GM23338 (cell line): ENCODE data around the gene CEP72. TPM values are rescaled to one million over a fixed set of nuclear protein-coding genes. Genes with fewer than 3 reads are reported as not detected.

Source experiments
- ATAC-seq: fragments of 200-7000 bp; cut with Tn5 transposase; 3 replicates; pipeline ENCODE4 v1.9.1; 2020
- DNase-seq: peaks from one replicate; pipeline ENCODE4 v3.0.0-alpha.2; 2015; ENCODE audit warnings: low spot score
- H2AFZ ChIP-seq: fragments of 200-600 bp; sonication (generic); 2 replicates; pipeline ENCODE4 v1.8.0; 2016; ENCODE audit warnings: antibody characterized with exemption, mild to moderate bottlenecking, moderate library complexity
- H3F3A ChIP-seq: fragments of 200-600 bp; sonication (generic); replicated peaks from 2 replicates; pipeline ENCODE4 v1.8.0; 2017; ENCODE audit warnings: antibody characterized with exemption, mixed run types, low read depth
- H3K27ac ChIP-seq: fragments of 200-600 bp; sonication (generic); 2 replicates; pipeline ENCODE4 v1.6.1; 2016; ENCODE audit warnings: low read depth
- H3K27me3 ChIP-seq: fragments of 200-600 bp; sonication (generic); 2 replicates; pipeline ENCODE4 v1.8.0; 2016; ENCODE audit warnings: mild to moderate bottlenecking, mixed run types, moderate library complexity; ENCODE audit not compliant: insufficient read depth
- H3K36me3 ChIP-seq: fragments of 200-600 bp; sonication (generic); 2 replicates; pipeline ENCODE4 v1.8.0; 2016; ENCODE audit warnings: mild to moderate bottlenecking; ENCODE audit not compliant: insufficient read depth
- H3K4me1 ChIP-seq: fragments of 200-600 bp; sonication (generic); 2 replicates; pipeline ENCODE4 v1.8.0; 2016; ENCODE audit warnings: mild to moderate bottlenecking, moderate library complexity; ENCODE audit not compliant: insufficient read depth
- H3K4me2 ChIP-seq: fragments of 200-600 bp; sonication (generic); 2 replicates; pipeline ENCODE4 v1.7.1; 2017; ENCODE audit warnings: mixed run types
- H3K4me3 ChIP-seq: fragments of 200-600 bp; sonication (generic); 2 replicates; pipeline ENCODE4 v1.6.1; 2016; ENCODE audit warnings: mixed run types
- H3K79me2 ChIP-seq: fragments of 200-600 bp; sonication (generic); replicated peaks from 2 replicates; pipeline ENCODE4 v1.8.0; 2017; ENCODE audit warnings: mild to moderate bottlenecking; ENCODE audit not compliant: insufficient read depth
- H3K9me2 ChIP-seq: fragments of 200-600 bp; sonication (generic); 2 replicates; pipeline ENCODE4 v1.8.0; 2017; ENCODE audit not compliant: insufficient read depth
- H4K20me1 ChIP-seq: fragments of 200-600 bp; sonication (generic); replicated peaks from 2 replicates; pipeline ENCODE4 v1.8.0; 2017; ENCODE audit warnings: mild to moderate bottlenecking; ENCODE audit not compliant: insufficient read depth
- H3K27ac Mint-ChIP-seq: 2 replicates; pipeline ENCODE4 v1.8.0; 2020; ENCODE audit warnings: inconsistent platforms, mild to moderate bottlenecking, moderate library complexity, mixed read lengths
- H3K27me3 Mint-ChIP-seq: 3 replicates; pipeline ENCODE4 v1.8.0; 2022; ENCODE audit warnings: low read depth, mild to moderate bottlenecking, moderate library complexity, mixed read lengths, inconsistent platforms; ENCODE audit not compliant: insufficient read depth, poor library complexity
- H3K36me3 Mint-ChIP-seq: 3 replicates; pipeline ENCODE4 v1.8.0; 2021; ENCODE audit warnings: low read depth, mild to moderate bottlenecking, inconsistent platforms, moderate library complexity, mixed read lengths
- H3K4me1 Mint-ChIP-seq: 3 replicates; pipeline ENCODE4 v1.8.0; 2020; ENCODE audit warnings: mild to moderate bottlenecking, inconsistent platforms, mixed read lengths
- H3K4me3 Mint-ChIP-seq: 3 replicates; pipeline ENCODE4 v1.8.0; 2021; ENCODE audit warnings: moderate library complexity, mild to moderate bottlenecking, inconsistent platforms, mixed read lengths
- H3K9me3 Mint-ChIP-seq: 3 replicates; pipeline ENCODE4 v1.8.0; 2020; ENCODE audit warnings: moderate library complexity, mild to moderate bottlenecking, inconsistent platforms, mixed read lengths
- CREB1 ChIP-seq: fragments of 250-450 bp; sonication (Bioruptor Pico); IDR thresholded peaks from 2 replicates; pipeline ENCODE4 v1.5.0; 2020; ENCODE audit warnings: low read depth, mild to moderate bottlenecking, moderate library complexity
- CTCF ChIP-seq, 2 experiments: fragments of 200-600 bp in 1 of 2; sonication (generic) in 1 of 2; conservative IDR thresholded peaks; 2 replicates each; pipeline versions ENCODE4 v1.5.1 to v1.6.1; 2016 to 2017; ENCODE audit warnings: antibody characterized with exemption in 2 of 2, low read depth in 2 of 2, mild to moderate bottlenecking in 2 of 2, moderate library complexity in 1 of 2
- ETS1 ChIP-seq: IDR thresholded peaks from 2 replicates; pipeline ENCODE4 v1.6.1; 2016; ENCODE audit warnings: antibody characterized with exemption
- EZH2 ChIP-seq: fragments of 200-600 bp; sonication (generic); IDR thresholded peaks from one replicate; pipeline ENCODE4 v1.8.0; 2017; ENCODE audit warnings: antibody characterized with exemption, mild to moderate bottlenecking, low read depth; ENCODE audit not compliant: unreplicated experiment
- EZH2phosphoT487 ChIP-seq: fragments of 200-600 bp; sonication (generic); IDR thresholded peaks from one replicate; pipeline ENCODE4 v1.8.1; 2018; ENCODE audit warnings: antibody characterized with exemption; ENCODE audit not compliant: unreplicated experiment
- JUNB ChIP-seq: IDR thresholded peaks from one replicate; pipeline ENCODE4 v1.6.1; 2016; ENCODE audit warnings: antibody characterized with exemption; ENCODE audit not compliant: unreplicated experiment
- NANOG ChIP-seq: IDR thresholded peaks from 2 replicates; pipeline ENCODE4 v1.6.1; 2016; ENCODE audit warnings: antibody characterized with exemption, borderline replicate concordance
- POLR2AphosphoS5 ChIP-seq: IDR thresholded peaks from 2 replicates; pipeline ENCODE4 v1.6.1; 2016; ENCODE audit warnings: antibody characterized with exemption, low read depth
- REST ChIP-seq: IDR thresholded peaks from one replicate; pipeline ENCODE4 v1.6.1; 2018; ENCODE audit warnings: antibody characterized with exemption; ENCODE audit not compliant: unreplicated experiment
- STAT1 ChIP-seq: IDR thresholded peaks from one replicate; pipeline ENCODE4 v1.6.1; 2016; ENCODE audit warnings: antibody characterized with exemption; ENCODE audit not compliant: unreplicated experiment
- ZNF114 ChIP-seq: fragments of 250-450 bp; sonication (Bioruptor Pico); IDR thresholded peaks from 2 replicates; pipeline ENCODE4 v1.5.0; 2020; ENCODE audit warnings: mild to moderate bottlenecking, moderate library complexity
- ZNF331 ChIP-seq: fragments of 250-450 bp; sonication (Bioruptor Pico); IDR thresholded peaks from 2 replicates; pipeline ENCODE4 v1.5.0; 2020; ENCODE audit warnings: low read depth, mild to moderate bottlenecking, moderate library complexity
- polyA plus RNA-seq: library from polyadenylated mRNA; unstranded; fragments of >200 nt; fragmentation: Nextera tagmentation; extraction: Ambion mirVana; gene quantifications from 2 replicates; pipeline ENCODE4 v1.2.1, GENCODE V29; 2016
- total RNA-seq: library from RNA; depleted of rRNA; stranded (reverse); fragments of >200 nt; shearing (Covaris generic); gene quantifications from 2 replicates; pipeline ENCODE4 v1.2.3, GENCODE V29; 2014
- TF ChIP-seq, protein P1 (sequence below): fragments of 250-450 bp; sonication (Bioruptor Pico); IDR thresholded peaks from 2 replicates; pipeline ENCODE4 v1.5.0; 2020; ENCODE audit warnings: mild to moderate bottlenecking, moderate library complexity

Gene CEP72
- total and polyA plus RNA-seq, 2 experiments from 2014 or later, result 15.5 to 27.1 TPM

GRCh38 chr5:652023-652515 is 39.9 kb downstream of the CEP72 start:
- no peaks in the 10 kb centered on the region for H3K4me1 Mint-ChIP-seq
- Histone ChIP-seq H3K9me2 (no peaks in the 10 kb centered on the region), H3K4me3 (no peak overlapping the region), H4K20me1 (no peaks in the 10 kb centered on the region; the same call in 1 of the 2 replicates), H3F3A (peaks cover 10% of the 10 kb centered on the region), H3K79me2 (peaks cover 4% of the 10 kb centered on the region; the same call in 1 of the 2 replicates), H2AFZ (no peak overlapping the region), H3K4me1 (no peaks in the 10 kb centered on the region), H3K4me2 (no peak overlapping the region), H3K27ac (no peak overlapping the region), H3K36me3 (peaks cover 21% of the 10 kb centered on the region), H3K27me3 (no peaks in the 10 kb centered on the region)
- ATAC-seq (no peak), DNase-seq (no peak)
- H3K36me3 Mint-ChIP-seq, result peaks cover 15% of the 10 kb centered on the region
- peaks cover 7% of the 10 kb centered on the region for H3K27me3 Mint-ChIP-seq
- TF ChIP-seq EZH2phosphoT487 (no peak), JUNB (no peak), NANOG (no peak), EZH2 (no peak), ZNF114 (CRISPR knock-in tag) (no peak), STAT1 (no peak), CREB1 (CRISPR knock-in tag) (no peak), REST (no peak), CTCF (conservative IDR thresholded peaks at IDR 0.05; ENCODE audit: low read depth in 2 of 2) (no peak), POLR2AphosphoS5 (no peak), ETS1 (no peak), ZNF331 (no peak)
- TF ChIP-seq, protein P1, sequence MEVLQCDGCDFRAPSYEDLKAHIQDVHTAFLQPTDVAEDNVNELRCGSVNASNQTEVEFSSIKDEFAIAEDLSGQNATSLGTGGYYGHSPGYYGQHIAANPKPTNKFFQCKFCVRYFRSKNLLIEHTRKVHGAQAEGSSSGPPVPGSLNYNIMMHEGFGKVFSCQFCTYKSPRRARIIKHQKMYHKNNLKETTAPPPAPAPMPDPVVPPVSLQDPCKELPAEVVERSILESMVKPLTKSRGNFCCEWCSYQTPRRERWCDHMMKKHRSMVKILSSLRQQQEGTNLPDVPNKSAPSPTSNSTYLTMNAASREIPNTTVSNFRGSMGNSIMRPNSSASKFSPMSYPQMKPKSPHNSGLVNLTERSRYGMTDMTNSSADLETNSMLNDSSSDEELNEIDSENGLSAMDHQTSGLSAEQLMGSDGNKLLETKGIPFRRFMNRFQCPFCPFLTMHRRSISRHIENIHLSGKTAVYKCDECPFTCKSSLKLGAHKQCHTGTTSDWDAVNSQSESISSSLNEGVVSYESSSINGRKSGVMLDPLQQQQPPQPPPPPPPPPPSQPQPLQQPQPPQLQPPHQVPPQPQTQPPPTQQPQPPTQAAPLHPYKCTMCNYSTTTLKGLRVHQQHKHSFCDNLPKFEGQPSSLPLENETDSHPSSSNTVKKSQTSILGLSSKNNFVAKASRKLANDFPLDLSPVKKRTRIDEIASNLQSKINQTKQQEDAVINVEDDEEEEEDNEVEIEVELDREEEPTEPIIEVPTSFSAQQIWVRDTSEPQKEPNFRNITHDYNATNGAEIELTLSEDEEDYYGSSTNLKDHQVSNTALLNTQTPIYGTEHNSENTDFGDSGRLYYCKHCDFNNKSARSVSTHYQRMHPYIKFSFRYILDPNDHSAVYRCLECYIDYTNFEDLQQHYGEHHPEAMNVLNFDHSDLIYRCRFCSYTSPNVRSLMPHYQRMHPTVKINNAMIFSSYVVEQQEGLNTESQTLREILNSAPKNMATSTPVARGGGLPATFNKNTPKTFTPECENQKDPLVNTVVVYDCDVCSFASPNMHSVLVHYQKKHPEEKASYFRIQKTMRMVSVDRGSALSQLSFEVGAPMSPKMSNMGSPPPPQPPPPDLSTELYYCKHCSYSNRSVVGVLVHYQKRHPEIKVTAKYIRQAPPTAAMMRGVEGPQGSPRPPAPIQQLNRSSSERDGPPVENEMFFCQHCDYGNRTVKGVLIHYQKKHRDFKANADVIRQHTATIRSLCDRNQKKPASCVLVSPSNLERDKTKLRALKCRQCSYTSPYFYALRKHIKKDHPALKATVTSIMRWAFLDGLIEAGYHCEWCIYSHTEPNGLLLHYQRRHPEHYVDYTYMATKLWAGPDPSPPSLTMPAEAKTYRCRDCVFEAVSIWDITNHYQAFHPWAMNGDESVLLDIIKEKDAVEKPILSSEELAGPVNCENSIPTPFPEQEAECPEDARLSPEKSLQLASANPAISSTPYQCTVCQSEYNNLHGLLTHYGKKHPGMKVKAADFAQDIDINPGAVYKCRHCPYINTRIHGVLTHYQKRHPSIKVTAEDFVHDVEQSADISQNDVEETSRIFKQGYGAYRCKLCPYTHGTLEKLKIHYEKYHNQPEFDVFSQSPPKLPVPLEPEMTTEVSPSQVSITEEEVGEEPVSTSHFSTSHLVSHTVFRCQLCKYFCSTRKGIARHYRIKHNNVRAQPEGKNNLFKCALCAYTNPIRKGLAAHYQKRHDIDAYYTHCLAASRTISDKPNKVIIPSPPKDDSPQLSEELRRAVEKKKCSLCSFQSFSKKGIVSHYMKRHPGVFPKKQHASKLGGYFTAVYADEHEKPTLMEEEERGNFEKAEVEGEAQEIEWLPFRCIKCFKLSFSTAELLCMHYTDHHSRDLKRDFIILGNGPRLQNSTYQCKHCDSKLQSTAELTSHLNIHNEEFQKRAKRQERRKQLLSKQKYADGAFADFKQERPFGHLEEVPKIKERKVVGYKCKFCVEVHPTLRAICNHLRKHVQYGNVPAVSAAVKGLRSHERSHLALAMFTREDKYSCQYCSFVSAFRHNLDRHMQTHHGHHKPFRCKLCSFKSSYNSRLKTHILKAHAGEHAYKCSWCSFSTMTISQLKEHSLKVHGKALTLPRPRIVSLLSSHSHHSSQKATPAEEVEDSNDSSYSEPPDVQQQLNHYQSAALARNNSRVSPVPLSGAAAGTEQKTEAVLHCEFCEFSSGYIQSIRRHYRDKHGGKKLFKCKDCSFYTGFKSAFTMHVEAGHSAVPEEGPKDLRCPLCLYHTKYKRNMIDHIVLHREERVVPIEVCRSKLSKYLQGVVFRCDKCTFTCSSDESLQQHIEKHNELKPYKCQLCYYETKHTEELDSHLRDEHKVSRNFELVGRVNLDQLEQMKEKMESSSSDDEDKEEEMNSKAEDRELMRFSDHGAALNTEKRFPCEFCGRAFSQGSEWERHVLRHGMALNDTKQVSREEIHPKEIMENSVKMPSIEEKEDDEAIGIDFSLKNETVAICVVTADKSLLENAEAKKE (CRISPR knock-in tag), result no peak
- H3K27ac Mint-ChIP-seq, result no peak overlapping the region
- H3K4me3 Mint-ChIP-seq, result no peak overlapping the region
- peaks cover 7% of the 10 kb centered on the region; the same call in 2 of the 3 replicates for H3K9me3 Mint-ChIP-seq
